Stimulated activated CD8-positive, alpha-beta memory T cell treated with anti-CD3 and anti-CD28 coated beads, Interleukin-2, amount 100 ng/mL, for 1 hour (primary cell): ENCODE results near the gene VNN1.
"Not testable (repeated sequence)": the region's sequence is repeated elsewhere in the genome, so short reads cannot be mapped to it uniquely, and the experiment has no call there.

Experiments used
- DNase-seq, 2 donors: peaks; one replicate each; pipeline ENCODE4 v3.0.0-alpha.2; 2020; ENCODE audit warnings: low read depth in 2 of 2

Gene VNN1

GRCh38 chr6:132671295-132671694, 42.6 kb downstream of the VNN1 start:
- DNase-seq = no peak

- no peak for DNase-seq
These were observed 44.1 kb downstream of the VNN1 start for GRCh38 chr6:132669690-132670291.

- DNase-seq = no peak
These were observed 47.7 kb downstream of the VNN1 start for GRCh38 chr6:132666118-132666517.

- DNase-seq = no peak
These were observed 49.4 kb downstream of the VNN1 start for GRCh38 chr6:132664309-132665034.

GRCh38 chr6:132663661-132664060, 50.2 kb downstream of the VNN1 start:
- no peak for DNase-seq

GRCh38 chr6:132661906-132662305, 51.9 kb downstream of the VNN1 start:
- no peak for DNase-seq

GRCh38 chr6:132659082-132659481, 54.8 kb downstream of the VNN1 start, which contains the start of gene TAAR1:
TAAR1 (minus strand) TSS chr6:132659182; CDS start chr6:132646003, 13,179 bp downstream.
- DNase-seq = no peak

- no peak for DNase-seq
These were observed 62.8 kb downstream of the VNN1 start for GRCh38 chr6:132651062-132651461.

- DNase-seq = no peak
These were observed 63.4 kb downstream of the VNN1 start for GRCh38 chr6:132650429-132650828.

- DNase-seq = no peak
These were observed 65.0 kb downstream of the VNN1 start for GRCh38 chr6:132648828-132649227.

- peak in 1 of 2 donors; percentile 8 for DNase-seq
These were observed 65.5 kb downstream of the VNN1 start for GRCh38 chr6:132648356-132648755.

GRCh38 chr6:132643547-132643946, 70.3 kb downstream of the VNN1 start:
- DNase-seq = no peak

- DNase-seq = not testable (repeated sequence)
These were observed 76.7 kb downstream of the VNN1 start for GRCh38 chr6:132637135-132637534.

- DNase-seq = not testable (repeated sequence)
These were observed 77.9 kb downstream of the VNN1 start for GRCh38 chr6:132635906-132636305.

GRCh38 chr6:132635288-132635687, 78.6 kb downstream of the VNN1 start:
- not testable (repeated sequence) for DNase-seq

GRCh38 chr6:132634796-132635195, 79.1 kb downstream of the VNN1 start:
- no peak for DNase-seq

GRCh38 chr6:132633362-132633761, 80.5 kb downstream of the VNN1 start:
- DNase-seq = no peak
